GM19395 (cell line): ENCODE data around the gene GNAQ.

Source experiments
- ATAC-seq: cut with Tn5 transposase; IDR thresholded peaks from one replicate; pipeline ENCODE4 v1.9.1; 2021; ENCODE audit warnings: mild to moderate bottlenecking, moderate library complexity; ENCODE audit not compliant: unreplicated experiment

The GNAQ gene

GRCh38 chr9:77946969-77947620, 84.5 kb downstream of the GNAQ start:
- ATAC-seq: no peak

DNA sequence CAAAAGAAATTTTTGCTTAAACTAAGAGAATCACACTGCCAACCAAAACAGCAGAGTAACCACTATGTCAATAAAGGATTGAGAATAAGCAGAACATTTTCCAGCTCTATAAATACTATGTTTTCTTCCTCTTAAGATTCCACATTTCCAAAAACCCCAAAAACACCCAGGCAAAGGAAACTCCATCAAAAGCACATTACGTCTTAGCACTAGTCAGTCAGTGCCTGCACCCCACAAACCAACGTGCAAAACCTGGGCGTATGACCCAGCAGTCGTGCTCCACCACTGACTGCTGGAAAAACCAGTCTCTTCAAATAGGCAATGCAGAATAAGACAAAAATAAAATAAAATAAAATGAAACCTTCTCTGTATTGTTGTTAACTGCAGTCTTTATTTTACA, 85.3 kb downstream of the GNAQ start:
- ATAC-seq: no peak

DNA sequence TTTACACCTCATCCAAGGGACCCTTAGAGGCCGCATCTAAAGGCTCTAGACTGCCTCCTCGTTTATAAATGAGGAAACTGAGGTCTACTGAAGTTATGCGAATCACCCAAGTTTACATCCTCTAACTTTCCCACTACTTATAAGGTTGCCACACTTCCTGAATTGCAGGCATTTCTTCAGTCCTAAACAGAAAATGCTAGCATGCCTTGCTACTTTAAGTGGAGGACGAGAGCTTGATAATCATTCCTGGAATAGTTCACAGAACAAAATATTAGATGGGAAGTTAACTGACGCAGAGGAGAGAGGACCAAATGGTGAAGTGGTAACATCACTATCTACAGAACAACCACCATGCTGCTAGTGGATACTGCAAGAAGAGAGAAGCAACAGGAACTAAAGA, 85.8 kb downstream of the GNAQ start:
- ATAC-seq: no peak

GRCh38 chr9:77944556-77945243, 86.9 kb downstream of the GNAQ start:
- ATAC-seq: no peak

DNA sequence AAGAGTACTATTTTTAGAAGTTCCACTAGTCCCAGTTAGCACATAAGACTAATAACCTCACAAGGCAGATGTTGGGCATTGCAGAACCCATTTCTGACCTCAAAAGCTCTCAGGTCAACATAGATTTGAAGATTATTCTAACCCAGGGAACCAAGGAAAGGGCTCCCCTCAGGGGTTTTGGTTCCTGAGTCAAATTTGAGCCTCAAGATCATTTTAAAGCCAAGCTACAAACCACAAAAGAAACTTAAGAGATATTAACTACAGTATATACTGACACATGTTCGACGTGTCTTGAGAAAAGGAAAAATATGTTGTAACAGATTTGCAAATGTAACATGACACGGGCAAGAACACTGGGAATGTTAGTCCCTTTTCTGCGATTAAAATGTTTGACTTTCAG, 88.6 kb downstream of the GNAQ start:
- ATAC-seq: no peak

DNA sequence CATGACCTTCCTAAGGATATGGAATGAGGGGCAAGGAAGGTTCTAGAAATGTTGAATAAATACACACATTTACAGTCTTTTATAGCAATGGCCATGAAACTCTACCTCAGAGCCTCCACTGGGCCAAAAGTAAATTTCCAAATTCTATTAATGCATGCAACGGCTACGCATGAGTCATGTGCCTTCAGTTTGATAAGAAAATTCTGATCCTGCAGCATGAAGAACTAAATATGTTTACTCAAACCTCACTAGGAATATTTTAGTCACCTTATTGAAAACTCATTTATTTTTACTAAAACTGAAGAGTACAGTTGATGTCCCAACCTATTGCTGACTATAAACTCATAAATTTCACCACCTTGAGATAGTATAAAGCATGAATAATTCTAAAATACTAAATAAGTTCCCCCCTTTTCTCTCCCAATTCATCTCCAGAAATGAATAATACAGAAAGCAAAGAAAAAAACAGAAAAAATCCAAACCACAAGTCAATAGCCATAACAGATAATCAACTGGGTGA, 92.4 kb downstream of the GNAQ start:
- no peak for ATAC-seq

DNA sequence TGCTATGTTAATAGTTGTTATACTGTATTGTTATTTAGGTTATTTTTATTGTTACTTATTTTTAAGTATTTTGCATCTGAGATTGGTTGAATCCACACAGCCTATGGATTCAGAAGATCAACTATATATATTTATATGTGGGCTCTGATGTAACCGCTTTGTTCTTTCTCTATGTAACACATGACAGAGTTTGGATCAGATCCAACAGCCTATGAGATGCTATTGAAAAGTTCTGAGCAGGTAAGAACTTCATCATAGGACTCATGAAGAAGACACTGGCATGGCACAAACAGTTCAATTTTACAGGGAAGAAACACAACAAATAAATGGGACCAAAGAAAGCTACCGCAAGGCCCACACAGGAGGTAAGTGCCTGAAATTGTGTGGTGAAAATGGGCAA, 93.4 kb downstream of the GNAQ start:
- no peak for ATAC-seq

- no peak for ATAC-seq
These were observed 95.6 kb downstream of the GNAQ start for GRCh38 chr9:77935974-77936373.

GRCh38 chr9:77935211-77935610, 96.4 kb downstream of the GNAQ start:
- no peak for ATAC-seq

GRCh38 chr9:77933976-77934375, 97.6 kb downstream of the GNAQ start:
- no peak for ATAC-seq

GRCh38 chr9:77933019-77933418, 98.6 kb downstream of the GNAQ start:
- ATAC-seq: no peak

DNA sequence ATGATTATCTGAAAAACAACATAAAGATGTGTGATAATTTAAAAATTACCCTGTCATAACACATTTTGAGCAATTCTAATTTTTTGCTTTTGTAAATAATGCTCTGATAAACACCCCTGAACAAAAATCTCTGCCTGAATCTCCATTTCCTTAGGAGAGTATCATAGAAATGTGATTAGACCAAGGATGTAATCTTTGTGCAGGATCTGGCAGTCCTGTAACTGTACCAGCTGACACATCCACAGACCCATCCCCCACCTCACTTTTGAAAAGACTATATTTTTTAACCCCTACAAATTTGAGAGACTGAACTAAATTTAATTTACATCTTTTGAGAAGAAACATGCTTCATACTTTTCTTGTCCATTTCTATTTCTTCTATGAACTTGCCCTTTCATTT, 101.7 kb downstream of the GNAQ start:
- no peak for ATAC-seq

DNA sequence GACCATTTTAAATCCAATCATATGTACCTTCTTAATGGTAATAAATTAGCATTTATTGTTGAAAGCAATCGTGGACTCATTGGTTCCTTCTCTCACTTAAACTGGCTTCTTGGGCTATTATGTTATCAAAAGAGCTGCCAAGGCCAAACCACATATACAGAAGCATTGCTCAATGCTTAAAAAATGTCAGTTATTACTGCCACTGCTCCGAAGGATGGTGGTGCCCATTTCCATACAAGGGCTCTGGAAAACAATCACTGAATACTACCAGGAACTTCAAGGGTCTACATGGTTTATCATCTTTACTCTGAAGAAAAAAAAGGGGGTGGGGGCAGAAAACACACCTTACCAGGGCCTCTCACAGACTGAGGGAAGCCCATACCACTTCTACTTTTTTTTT, 104.3 kb downstream of the GNAQ start:
- ATAC-seq: no peak

- ATAC-seq: no peak
These were observed 105.2 kb downstream of the GNAQ start for GRCh38 chr9:77926371-77926878.

- no peak for ATAC-seq
These were observed 109.0 kb downstream of the GNAQ start for GRCh38 chr9:77922591-77922990.

- ATAC-seq: no peak
These were observed 113.8 kb downstream of the GNAQ start for GRCh38 chr9:77917800-77918199.

GRCh38 chr9:77916820-77917219, 114.8 kb downstream of the GNAQ start:
- no peak for ATAC-seq

- ATAC-seq: peak; percentile 83
These were observed 115.2 kb downstream of the GNAQ start for GRCh38 chr9:77916410-77916819.

DNA sequence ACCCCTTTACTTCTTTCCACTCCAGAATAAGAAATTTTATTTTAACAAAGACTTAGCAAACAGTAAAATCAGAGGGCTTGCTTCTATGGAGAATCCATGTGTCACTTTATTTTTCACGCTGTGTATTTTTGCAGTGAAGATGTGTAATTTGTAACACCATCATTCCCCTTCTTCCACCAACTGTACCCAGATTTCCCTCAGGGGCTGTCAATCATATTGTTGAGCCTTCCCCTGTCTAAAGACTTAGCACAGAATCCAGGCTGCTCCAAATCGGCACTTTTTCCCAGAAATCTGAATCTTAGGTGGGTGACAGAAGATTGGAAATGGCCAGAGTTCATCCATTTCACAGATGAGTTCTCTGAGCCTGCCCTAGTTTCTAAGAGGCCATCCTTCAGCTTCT, 115.9 kb downstream of the GNAQ start:
- no peak for ATAC-seq

- no peak for ATAC-seq
These were observed 118.5 kb downstream of the GNAQ start for GRCh38 chr9:77912895-77913693.

GRCh38 chr9:77911928-77912327, 119.7 kb downstream of the GNAQ start:
- no peak for ATAC-seq
